GM19043 (cell line): ENCODE data around the gene OR5K3.

ENCODE experiments used
- ATAC-seq: cut with Tn5 transposase; IDR thresholded peaks from one replicate; pipeline ENCODE4 v1.9.1; 2021; ENCODE audit warnings: low read depth; ENCODE audit not compliant: unreplicated experiment

The OR5K3 gene

GRCh38 chr3:98432575-98432974, 42.1 kb downstream of the OR5K3 start:
- ATAC-seq: no peak

- no peak for ATAC-seq
Observed at GRCh38 chr3:98433764-98434163, 43.3 kb downstream of the OR5K3 start.

GRCh38 chr3:98434412-98434811, 43.9 kb downstream of the OR5K3 start:
- ATAC-seq: no peak

- ATAC-seq: no peak
Observed at GRCh38 chr3:98440283-98440682, 49.8 kb downstream of the OR5K3 start.
